SJSA1 (cell line): Measurements from ENCODE around the gene LEFTY1. TPM values are rescaled to one million over a fixed set of nuclear protein-coding genes. Genes with fewer than 3 reads are reported as not detected.

ENCODE experiments used
- DNase-seq, 2 experiments: peaks; one replicate each; pipeline ENCODE4 v3.0.0-alpha.2; 2015 to 2020; ENCODE audit warnings: low spot score in 2 of 2, low read depth in 1 of 2
- H3K27ac ChIP-seq: fragments of 250-450 bp; sonication (Bioruptor Pico); 2 replicates; pipeline ENCODE4 v1.5.1; 2020; ENCODE audit warnings: mild to moderate bottlenecking, moderate library complexity
- H3K27me3 ChIP-seq: fragments of 250-450 bp; sonication (Bioruptor Pico); replicated peaks from 2 replicates; pipeline ENCODE4 v1.5.1; 2020; ENCODE audit warnings: mild to moderate bottlenecking, moderate library complexity
- H3K36me3 ChIP-seq: fragments of 250-450 bp; sonication (Bioruptor Pico); 2 replicates; pipeline ENCODE4 v1.5.1; 2020; ENCODE audit warnings: mild to moderate bottlenecking
- H3K4me1 ChIP-seq: fragments of 250-450 bp; sonication (Bioruptor Pico); replicated peaks from 2 replicates; pipeline ENCODE4 v1.6.1; 2021; ENCODE audit warnings: mild to moderate bottlenecking
- H3K4me3 ChIP-seq: fragments of 250-450 bp; sonication (Bioruptor Pico); 2 replicates; pipeline ENCODE4 v1.5.1; 2020; ENCODE audit warnings: mild to moderate bottlenecking
- H3K9me3 ChIP-seq: fragments of 250-450 bp; sonication (Bioruptor Pico); replicated peaks from 2 replicates; pipeline ENCODE4 v1.5.1; 2020; ENCODE audit warnings: mild to moderate bottlenecking
- total RNA-seq: library from RNA; depleted of rRNA; stranded (reverse); fragments of >200 nt; shearing (Covaris generic); gene quantifications from 2 replicates; pipeline ENCODE4 v1.2.3, GENCODE V29; 2014

The LEFTY1 gene
- total RNA-seq, 1 experiment from 2014 or later = not detected

DNA sequence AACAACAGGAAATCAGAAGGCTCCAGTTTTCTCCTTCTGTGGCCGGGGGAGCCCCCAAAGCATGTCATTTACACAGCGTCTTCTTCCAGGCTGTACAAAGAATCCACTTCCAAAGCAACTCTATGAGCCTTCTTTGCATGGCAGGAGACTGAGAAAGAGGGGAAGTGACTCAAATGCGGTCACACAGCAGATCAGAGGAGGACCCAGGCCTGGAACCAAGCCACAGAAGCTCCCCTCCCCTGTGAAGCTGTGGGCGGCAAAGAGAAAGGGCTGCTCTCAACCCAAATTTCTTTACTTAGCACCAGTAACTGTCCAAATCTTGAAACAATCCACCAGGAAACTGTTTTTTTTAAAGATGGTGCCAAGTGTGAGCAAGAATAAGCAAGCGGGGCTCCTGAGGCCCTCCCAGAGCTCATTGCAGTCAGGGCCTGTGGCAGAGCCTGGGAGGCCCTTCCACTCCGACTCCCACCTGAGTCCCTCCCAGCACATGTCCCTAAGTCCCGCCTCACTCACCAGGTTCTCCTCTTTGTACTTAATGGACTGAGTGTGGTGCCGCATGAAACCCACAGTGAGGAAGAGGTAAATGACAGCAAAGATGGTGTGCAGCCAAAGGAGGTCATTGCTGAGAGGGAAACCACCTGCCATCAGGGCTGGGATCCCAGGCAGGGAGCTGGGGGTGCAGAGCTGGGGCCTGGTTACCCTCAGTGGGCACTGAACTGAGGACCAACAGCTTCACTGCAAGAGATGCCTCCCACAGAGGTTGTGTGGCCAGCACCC, 22.7 kb downstream of the LEFTY1 start:
- Histone ChIP-seq H3K4me1 (peaks cover 15% of the 10 kb centered on the region), H3K27ac (no peak overlapping the region), H3K36me3 (peaks cover 68% of the 10 kb centered on the region), H3K27me3 (no peaks in the 10 kb centered on the region), H3K9me3 (no peaks in the 10 kb centered on the region), H3K4me3 (no peak overlapping the region)
- peak; percentile 35 to 63 for DNase-seq

DNA sequence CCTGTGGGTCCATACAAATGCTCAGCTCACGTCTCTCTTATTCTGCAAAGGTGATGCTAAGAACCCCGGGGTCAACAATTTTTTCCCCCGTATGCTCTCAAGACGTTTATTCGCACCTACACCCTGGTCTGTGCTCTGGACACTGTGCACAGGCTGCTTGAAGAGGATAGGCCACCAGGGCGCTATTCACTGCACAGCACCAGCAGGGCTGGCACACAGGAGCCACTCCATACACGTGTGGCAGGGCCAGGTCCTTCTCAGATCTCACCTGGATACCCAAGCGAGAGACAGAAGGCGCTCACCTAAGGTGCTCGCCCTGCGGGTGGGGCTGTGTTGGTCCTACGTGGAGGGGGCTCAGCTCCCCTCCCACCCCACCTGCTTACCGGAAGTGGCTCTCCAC, 23.4 kb downstream of the LEFTY1 start:
- Histone ChIP-seq H3K36me3 (peaks cover 68% of the 10 kb centered on the region), H3K4me1 (peaks cover 15% of the 10 kb centered on the region), H3K27me3 (no peaks in the 10 kb centered on the region), H3K27ac (no peak overlapping the region), H3K4me3 (no peak overlapping the region), H3K9me3 (no peaks in the 10 kb centered on the region)
- DNase-seq = no peak

DNA sequence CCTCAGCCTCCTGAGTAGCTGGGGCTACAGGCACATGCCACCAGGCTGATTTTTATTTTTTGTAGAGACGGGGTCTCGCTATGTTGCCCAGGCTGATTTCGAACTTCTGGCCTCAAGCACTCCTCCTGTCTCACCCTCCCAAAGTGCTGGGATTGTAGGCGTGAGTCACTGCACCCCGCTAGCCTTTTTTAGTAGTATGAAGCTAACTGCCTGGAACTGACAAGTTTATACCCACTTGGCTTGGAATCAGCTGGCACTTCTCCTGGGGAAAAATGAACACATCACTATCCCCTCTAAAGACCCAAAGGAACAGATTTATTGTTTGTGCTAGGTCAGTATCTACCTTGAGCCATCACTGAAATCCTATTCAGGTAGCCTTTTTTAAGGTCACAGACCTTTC, 25.8 kb downstream of the LEFTY1 start:
- H3K36me3 ChIP-seq = peaks cover 75% of the 10 kb centered on the region
- no peak for DNase-seq
- H3K27ac ChIP-seq = no peak overlapping the region
- H3K4me3 ChIP-seq = no peak overlapping the region
- H3K9me3 ChIP-seq = no peaks in the 10 kb centered on the region
- peaks cover 15% of the 10 kb centered on the region for H3K4me1 ChIP-seq
- no peaks in the 10 kb centered on the region for H3K27me3 ChIP-seq

DNA sequence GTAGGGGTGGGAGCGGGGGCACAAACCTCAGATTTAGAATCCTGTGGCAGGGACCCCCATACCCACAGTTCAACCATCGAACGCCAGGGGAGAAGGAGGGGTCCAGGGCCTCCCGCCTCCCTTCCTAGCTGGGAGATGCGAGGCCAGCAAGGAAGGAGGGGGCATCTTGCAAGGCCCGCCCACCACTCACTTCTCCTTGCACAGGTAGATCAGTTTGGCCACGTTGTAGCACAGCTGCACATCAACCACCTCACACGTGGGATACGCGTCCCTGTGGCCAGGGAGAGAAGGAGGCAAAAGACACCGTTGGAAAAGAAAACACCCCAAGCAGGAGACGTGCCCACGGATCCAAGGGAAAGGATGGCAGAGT, 26.4 kb downstream of the LEFTY1 start:
- H3K9me3 ChIP-seq = no peaks in the 10 kb centered on the region
- H3K27ac ChIP-seq = no peak overlapping the region
- no peak for DNase-seq
- H3K4me3 ChIP-seq = no peak overlapping the region
- peaks cover 74% of the 10 kb centered on the region for H3K36me3 ChIP-seq
- H3K4me1 ChIP-seq = peaks cover 15% of the 10 kb centered on the region
- H3K27me3 ChIP-seq = no peaks in the 10 kb centered on the region

DNA sequence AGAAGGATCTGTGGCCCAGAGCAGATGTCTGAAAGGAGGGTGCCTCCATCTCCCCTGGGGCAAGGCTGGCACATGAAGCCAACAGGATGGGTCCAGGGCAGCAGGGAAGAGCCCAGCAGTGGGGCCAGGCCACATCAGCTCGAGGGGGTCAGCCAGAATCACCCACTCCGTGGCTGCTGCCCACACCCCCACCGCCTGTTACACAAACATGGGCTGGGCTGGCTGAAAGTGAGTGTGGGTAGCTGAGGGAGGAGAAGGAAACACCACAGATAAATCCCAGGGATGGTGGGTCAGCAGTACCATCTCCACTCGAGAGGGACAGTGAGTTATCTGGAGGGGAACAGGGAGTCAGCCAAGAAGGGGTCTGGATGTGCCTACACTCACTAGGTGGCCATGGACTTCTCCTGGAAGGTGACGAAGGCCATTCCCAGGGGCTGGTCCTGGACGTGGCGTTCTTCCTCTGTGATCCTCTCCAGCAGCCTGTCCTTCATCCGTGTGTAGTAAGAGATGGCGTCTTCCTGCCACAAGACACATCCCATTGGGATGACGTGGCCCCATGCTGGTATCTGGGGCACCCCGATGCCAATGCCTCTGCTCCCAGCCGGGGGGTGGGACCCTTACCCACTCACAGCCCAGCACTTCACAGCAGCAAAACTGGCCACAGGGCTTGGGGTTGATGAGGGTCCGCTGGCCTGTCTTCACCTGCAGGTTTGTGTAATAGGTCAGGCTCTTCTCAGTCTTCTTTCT, 26.9 kb downstream of the LEFTY1 start:
- no peak overlapping the region for H3K4me3 ChIP-seq
- H3K36me3 ChIP-seq = peaks cover 69% of the 10 kb centered on the region
- H3K4me1 ChIP-seq = peaks cover 15% of the 10 kb centered on the region
- DNase-seq = no peak
- H3K27ac ChIP-seq = no peak overlapping the region
- no peaks in the 10 kb centered on the region for H3K27me3 ChIP-seq
- no peaks in the 10 kb centered on the region for H3K9me3 ChIP-seq

DNA sequence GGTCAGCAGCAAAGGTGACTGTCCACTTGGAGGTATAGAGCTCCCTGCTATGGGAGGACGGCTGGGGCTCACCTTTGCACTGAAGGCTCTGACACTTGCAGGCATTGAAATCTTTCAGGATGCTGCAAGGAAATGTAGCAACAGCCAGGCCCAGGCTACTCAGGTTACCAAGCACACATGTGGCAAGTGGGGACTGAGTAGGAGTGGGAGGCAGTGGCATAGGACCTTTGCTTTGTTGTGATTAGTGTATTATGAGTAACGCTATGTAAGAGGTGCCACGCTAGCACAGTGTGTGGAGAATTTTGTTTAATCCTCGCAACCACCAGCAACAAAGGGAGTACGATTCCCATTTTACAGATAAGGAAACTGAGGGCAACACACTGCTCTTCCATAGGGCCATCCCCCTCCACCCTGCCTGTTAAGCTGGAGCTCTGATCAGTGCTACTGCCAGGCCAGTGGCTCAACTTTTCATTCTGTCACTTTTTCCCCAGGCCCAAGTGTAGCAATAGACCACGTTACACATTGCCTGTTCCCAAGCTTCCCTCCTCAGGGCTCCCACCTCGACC, 28.0 kb downstream of the LEFTY1 start:
- Histone ChIP-seq H3K9me3 (no peaks in the 10 kb centered on the region), H3K4me1 (peaks cover 9% of the 10 kb centered on the region), H3K4me3 (no peak overlapping the region), H3K27me3 (no peaks in the 10 kb centered on the region), H3K36me3 (peaks cover 66% of the 10 kb centered on the region), H3K27ac (no peak overlapping the region)
- no peak for DNase-seq

DNA sequence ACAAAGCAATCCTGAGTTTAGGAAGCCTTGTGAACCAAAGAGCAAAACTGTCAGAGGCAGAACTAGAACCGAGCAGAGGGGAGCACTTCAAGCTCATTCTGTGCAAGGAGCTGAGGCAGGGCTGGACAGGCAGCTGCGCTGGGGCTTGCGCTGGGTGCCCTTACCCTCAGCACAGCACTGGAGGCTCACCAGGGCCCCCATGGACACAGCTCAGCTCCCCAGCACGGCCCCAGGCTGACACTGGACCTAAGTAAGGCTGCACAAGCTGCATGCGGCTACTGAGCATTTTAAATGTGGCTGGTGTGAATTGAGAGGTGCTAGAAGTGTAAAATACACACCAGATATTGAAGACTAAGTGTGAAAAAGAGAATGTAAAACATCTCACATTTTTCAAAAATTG, 28.8 kb downstream of the LEFTY1 start:
- peaks cover 4% of the 10 kb centered on the region; the same call in 1 of the 2 replicates for H3K4me1 ChIP-seq
- H3K27ac ChIP-seq = no peak overlapping the region
- no peak overlapping the region for H3K4me3 ChIP-seq
- no peaks in the 10 kb centered on the region for H3K9me3 ChIP-seq
- peaks cover 65% of the 10 kb centered on the region for H3K36me3 ChIP-seq
- no peaks in the 10 kb centered on the region for H3K27me3 ChIP-seq
- no peak for DNase-seq

DNA sequence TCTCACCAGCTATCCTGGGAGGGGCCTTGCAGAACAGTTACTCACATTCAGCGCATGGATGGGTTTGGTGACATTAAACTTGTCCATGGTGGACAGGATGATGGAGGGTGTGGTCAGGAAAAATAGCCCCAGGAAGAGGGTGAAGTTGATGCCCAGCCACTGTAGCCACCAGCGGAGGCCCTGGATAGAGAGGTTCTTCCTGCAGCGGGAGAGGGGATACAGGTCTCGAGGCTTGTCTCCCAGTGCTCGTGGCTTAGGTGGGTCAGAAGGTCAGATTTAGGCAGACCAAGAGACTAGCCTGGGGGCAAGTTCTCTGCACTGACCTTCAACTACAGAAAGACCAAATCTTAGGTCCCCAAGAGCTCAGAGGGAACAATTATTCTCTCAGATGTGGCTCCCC, 29.8 kb downstream of the LEFTY1 start:
- Histone ChIP-seq H3K36me3 (peaks cover 74% of the 10 kb centered on the region), H3K4me1 (peaks cover 3% of the 10 kb centered on the region; the same call in 1 of the 2 replicates), H3K27ac (no peak overlapping the region), H3K27me3 (no peaks in the 10 kb centered on the region), H3K4me3 (no peak overlapping the region), H3K9me3 (no peaks in the 10 kb centered on the region)
- DNase-seq = no peak

DNA sequence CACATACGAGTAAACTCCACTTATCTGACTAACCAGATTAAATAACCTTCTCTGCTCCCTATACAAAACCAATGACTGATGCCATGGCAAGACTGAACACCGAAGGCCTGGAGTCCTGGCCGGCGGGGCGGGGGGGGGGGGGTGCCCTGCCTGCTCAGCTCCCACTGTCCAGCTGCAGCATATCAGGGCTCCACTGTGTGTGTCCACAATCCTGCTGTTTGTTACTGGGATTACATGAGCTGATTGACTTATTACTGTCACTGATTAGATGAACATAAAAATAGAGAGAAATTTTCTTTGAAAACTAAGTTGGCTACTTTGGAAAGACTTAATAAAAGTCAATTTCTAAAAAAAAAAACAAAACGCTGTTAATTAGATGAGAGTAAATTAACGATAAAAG, 31.7 kb downstream of the LEFTY1 start:
- Histone ChIP-seq H3K27me3 (no peaks in the 10 kb centered on the region), H3K9me3 (no peaks in the 10 kb centered on the region), H3K27ac (no peak overlapping the region), H3K4me3 (no peak overlapping the region), H3K36me3 (peaks cover 75% of the 10 kb centered on the region), H3K4me1 (no peaks in the 10 kb centered on the region)
- no peak for DNase-seq

DNA sequence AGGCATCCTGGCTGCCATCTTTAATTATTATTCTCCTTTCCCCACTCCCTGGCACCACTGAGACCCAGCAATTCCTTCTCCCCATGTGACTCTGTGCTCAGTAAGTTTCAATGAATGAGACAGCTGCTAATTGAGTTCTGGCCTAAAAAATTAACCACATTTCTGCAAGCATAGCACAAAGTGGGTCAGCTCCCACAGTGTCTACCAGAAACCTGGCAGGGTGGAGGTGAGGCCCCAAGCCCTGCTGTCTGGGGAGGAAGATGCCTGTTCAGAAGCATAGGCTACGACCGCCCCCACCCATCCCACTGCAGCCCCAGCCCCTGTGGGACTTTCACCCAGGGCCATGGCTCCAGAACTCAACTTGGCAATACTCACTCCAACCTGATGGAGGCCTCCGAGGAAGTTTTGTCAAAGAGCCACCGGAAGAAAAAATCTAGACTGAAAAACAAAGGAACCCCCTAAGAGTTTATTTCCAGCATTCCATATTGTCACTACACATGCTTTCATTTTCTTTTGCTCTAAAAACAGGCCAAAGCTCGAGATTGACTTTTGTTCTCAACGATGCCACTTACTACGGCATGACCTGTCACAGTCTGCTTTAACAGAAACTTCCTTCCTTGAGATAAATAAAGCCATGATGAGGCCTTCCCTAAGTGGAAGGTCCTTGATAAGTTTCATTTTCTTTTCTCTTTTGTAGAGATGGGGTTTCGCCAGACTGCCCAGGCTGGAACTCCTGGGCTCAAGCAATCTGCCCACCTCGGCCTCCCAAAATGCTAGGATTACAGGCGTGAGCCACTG, 33.2 kb downstream of the LEFTY1 start:
- H3K27me3 ChIP-seq = no peaks in the 10 kb centered on the region
- H3K27ac ChIP-seq = no peak overlapping the region
- H3K9me3 ChIP-seq = no peaks in the 10 kb centered on the region
- no peaks in the 10 kb centered on the region for H3K4me1 ChIP-seq
- H3K36me3 ChIP-seq = peaks cover 69% of the 10 kb centered on the region
- H3K4me3 ChIP-seq = no peak overlapping the region
- DNase-seq = no peak

DNA sequence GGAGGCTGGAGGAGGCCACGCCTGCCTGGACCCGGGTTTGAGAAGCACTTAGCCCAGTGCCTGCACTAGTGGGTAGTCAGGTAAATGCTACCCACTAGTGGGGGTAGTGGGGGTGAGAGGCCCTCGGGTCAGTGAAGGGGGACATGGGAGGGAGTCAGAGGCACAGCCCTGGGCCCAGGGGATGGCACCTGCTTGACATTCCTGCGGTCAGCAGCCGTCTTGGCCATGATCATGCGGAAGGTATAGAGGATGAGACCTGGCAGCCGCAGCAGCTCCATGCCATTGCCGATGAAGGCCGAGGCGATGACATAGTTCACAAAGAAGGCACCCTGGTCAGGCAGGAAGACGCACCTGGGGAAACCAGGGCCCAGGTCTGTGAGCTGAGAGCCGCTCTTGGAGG, 35.5 kb downstream of the LEFTY1 start:
- no peak for DNase-seq
- Histone ChIP-seq H3K9me3 (no peaks in the 10 kb centered on the region), H3K27ac (no peak overlapping the region), H3K4me3 (no peak overlapping the region), H3K4me1 (no peaks in the 10 kb centered on the region), H3K27me3 (no peaks in the 10 kb centered on the region), H3K36me3 (peaks cover 68% of the 10 kb centered on the region)

DNA sequence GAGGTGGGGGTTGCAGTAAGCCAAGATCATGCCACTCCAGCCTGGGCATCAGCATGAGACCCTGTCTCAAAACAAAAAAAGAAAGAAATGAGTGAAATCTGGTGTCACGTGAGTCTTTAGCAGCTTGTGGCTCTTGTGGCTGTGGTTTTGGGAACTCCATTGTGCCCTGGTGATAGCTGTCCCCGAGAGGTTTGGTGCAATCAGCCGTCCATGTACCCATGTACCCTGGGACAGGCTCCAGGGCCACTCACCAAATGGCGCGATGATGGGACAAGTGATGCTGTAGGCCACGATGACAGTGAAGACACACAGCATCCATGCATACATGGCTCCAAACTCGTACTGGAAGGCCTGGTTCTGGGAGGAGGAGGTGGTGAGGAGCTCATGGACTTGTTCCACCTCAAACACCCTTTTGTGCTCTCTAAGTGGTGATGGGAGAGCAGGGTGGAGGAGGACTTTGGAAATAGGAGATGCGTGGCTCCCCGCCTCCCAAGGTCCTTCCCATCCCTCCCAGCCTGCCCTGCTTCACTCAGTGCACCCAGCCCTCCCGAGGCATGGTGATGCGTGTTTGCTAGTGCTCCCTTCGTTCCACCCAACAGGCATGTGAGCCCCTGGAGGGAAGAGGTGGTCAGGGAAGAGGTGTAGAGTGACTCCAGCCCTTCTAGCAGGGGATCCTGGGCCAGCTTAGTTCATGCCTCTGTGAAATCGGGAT, 36.4 kb downstream of the LEFTY1 start:
- Histone ChIP-seq H3K4me1 (no peaks in the 10 kb centered on the region), H3K9me3 (no peaks in the 10 kb centered on the region), H3K4me3 (no peak overlapping the region), H3K36me3 (peaks cover 65% of the 10 kb centered on the region), H3K27ac (no peak overlapping the region), H3K27me3 (no peaks in the 10 kb centered on the region)
- DNase-seq = no peak

DNA sequence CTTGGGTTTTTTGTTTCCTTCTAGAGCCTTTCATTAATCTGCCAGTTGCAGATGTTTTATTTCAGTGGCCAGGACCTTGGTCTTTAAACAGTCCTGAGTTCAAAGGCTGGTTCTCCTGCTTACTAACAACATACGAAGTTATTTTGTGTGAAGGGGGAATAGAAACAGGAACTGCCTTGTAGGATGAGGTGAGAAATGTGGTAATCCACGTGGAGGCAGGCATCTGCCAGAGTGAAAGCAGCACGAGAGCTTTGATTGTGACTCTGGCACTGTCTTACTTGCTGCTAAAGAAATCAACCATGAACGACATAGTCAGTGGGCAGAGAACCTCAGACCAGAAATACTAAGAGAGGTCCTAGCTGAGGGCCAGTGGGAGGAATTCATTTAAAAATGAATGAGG, 37.1 kb downstream of the LEFTY1 start:
- Histone ChIP-seq H3K4me3 (no peak overlapping the region), H3K27me3 (no peaks in the 10 kb centered on the region), H3K27ac (no peak overlapping the region), H3K36me3 (peaks cover 70% of the 10 kb centered on the region), H3K9me3 (no peaks in the 10 kb centered on the region), H3K4me1 (no peaks in the 10 kb centered on the region)
- no peak for DNase-seq
